WERI-Rb-1 (cell line): ENCODE results near the gene PMS1.
A peak's percentile ranks its signal among the peaks of the same experiment; 100 is the strongest.

Experiments used
- DNase-seq: peaks from one replicate; pipeline ENCODE4 v3.0.0-alpha.2; 2020
- H3K27ac ChIP-seq: fragments of 250-450 bp; sonication (Bioruptor Pico); 2 replicates; pipeline ENCODE4 v1.5.1; 2020; ENCODE audit warnings: mild to moderate bottlenecking, moderate library complexity
- H3K27me3 ChIP-seq: fragments of 250-450 bp; sonication (Bioruptor Pico); 2 replicates; pipeline ENCODE4 v1.5.1; 2021; ENCODE audit warnings: mild to moderate bottlenecking, low read depth, moderate library complexity; ENCODE audit not compliant: insufficient read depth, severe bottlenecking
- H3K36me3 ChIP-seq: fragments of 250-450 bp; sonication (Bioruptor Pico); 2 replicates; pipeline ENCODE4 v1.5.1; 2020; ENCODE audit warnings: mild to moderate bottlenecking, moderate library complexity
- H3K4me3 ChIP-seq: 2 replicates; pipeline ENCODE4 v1.5.1; 2011; ENCODE audit warnings: low read depth, mild to moderate bottlenecking, control low read depth, low read length
- H3K9me3 ChIP-seq: fragments of 250-450 bp; sonication (Bioruptor Pico); 2 replicates; pipeline ENCODE4 v1.5.1; 2021; ENCODE audit warnings: mild to moderate bottlenecking, moderate library complexity; ENCODE audit not compliant: severe bottlenecking
- TF ChIP-seq, protein P1 (sequence below): IDR thresholded peaks from 2 replicates; pipeline ENCODE4 v1.5.1; 2011; ENCODE audit warnings: low read depth, mild to moderate bottlenecking, control low read depth, inconsistent platforms, low read length

The PMS1 gene

DNA sequence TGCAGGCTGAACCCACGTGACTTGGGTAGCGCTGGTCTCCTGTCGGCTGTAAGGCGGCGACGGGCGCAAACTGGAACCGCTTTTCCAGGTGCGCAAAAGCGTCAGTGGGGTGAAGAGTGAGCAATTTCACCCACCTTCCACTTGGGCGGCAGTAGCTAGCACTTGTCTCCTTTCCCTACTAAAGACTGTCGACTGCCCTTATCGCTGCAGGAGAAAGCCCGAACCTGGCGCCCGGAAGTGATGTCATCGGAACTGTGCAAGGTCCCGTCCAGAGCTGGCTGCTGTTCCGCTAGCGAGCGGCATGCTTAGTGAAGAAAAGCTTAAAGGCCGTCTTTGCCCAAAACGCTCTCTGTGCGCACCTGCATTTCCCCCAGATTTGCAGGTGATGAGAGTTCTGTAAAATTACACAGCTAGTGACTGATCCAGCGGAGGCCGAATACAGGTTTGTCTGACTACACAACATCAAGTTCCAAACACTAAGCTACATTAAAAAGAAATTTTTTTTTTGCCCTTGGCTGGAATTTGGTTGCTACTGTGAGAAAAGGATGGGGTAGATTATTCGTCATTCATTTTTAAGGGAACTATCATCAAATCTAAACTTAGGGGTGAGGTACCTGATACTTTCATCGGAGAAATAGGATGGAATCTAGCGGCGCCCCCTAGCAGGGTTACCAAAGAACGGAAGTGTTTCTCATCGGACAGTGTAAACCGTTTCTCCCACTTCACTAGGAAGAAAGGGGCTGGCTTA, 21.5 kb upstream of the PMS1 start, which contains the start of gene OSGEPL1:
OSGEPL1 (minus strand) TSS at position 242 of the 748 bp plus-strand sequence. CDS start 1,152 bp downstream, outside the sequence.
- TF ChIP-seq, protein P1, sequence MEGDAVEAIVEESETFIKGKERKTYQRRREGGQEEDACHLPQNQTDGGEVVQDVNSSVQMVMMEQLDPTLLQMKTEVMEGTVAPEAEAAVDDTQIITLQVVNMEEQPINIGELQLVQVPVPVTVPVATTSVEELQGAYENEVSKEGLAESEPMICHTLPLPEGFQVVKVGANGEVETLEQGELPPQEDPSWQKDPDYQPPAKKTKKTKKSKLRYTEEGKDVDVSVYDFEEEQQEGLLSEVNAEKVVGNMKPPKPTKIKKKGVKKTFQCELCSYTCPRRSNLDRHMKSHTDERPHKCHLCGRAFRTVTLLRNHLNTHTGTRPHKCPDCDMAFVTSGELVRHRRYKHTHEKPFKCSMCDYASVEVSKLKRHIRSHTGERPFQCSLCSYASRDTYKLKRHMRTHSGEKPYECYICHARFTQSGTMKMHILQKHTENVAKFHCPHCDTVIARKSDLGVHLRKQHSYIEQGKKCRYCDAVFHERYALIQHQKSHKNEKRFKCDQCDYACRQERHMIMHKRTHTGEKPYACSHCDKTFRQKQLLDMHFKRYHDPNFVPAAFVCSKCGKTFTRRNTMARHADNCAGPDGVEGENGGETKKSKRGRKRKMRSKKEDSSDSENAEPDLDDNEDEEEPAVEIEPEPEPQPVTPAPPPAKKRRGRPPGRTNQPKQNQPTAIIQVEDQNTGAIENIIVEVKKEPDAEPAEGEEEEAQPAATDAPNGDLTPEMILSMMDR: peak; percentile 64
- H3K36me3 ChIP-seq: peaks cover 12% of the 10 kb centered on the region
- H3K4me3 ChIP-seq: peak within 1 kb of the TSS; percentile 89
- no peaks in the 10 kb centered on the region for H3K9me3 ChIP-seq
- no peaks in the 10 kb centered on the region for H3K27me3 ChIP-seq
- H3K27ac ChIP-seq: peak within 1 kb of the TSS; percentile 98
- DNase-seq: peak; percentile 96

DNA sequence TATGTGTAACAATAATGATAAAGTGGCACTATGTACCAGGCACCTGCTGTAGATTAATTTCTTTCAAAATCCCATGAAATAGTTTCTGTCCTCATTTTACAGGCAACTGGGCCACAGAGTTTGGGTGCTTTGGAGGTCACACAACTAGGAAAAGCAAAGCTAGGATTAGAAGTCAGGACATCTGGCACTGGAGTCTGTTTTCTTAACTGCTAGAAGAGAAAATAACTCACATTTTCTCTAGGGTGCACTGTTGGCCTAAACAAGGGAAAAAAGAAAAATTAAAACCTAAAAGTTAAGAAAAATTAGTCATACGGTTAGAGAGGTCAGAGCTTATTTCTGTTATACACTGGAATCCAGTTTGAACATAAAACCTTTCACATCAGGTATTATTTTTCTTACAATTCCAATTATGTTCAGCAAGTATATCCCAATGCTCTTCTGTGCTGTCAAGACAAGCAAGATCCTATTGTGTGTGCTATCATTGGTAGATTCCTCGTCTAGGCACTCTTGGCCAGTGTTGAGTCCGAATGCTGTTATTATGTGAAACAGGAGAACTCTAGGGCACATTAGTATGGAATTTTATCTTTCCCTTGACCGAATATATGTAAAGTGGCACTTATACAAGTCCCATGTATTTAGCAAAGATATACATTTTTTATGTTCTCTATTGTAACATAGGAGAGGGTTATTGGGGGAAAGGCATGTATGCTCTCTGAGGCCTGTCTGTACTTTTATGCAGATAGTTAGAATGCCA, 20.2 kb upstream of the PMS1 start:
- peak; percentile 77 for DNase-seq
- Histone ChIP-seq H3K9me3 (no peaks in the 10 kb centered on the region), H3K36me3 (peaks cover 16% of the 10 kb centered on the region), H3K27ac (peak overlapping the region; percentile 98), H3K27me3 (no peaks in the 10 kb centered on the region), H3K4me3 (peak overlapping the region; percentile 89)
- TF ChIP-seq, protein P1: no peak

DNA sequence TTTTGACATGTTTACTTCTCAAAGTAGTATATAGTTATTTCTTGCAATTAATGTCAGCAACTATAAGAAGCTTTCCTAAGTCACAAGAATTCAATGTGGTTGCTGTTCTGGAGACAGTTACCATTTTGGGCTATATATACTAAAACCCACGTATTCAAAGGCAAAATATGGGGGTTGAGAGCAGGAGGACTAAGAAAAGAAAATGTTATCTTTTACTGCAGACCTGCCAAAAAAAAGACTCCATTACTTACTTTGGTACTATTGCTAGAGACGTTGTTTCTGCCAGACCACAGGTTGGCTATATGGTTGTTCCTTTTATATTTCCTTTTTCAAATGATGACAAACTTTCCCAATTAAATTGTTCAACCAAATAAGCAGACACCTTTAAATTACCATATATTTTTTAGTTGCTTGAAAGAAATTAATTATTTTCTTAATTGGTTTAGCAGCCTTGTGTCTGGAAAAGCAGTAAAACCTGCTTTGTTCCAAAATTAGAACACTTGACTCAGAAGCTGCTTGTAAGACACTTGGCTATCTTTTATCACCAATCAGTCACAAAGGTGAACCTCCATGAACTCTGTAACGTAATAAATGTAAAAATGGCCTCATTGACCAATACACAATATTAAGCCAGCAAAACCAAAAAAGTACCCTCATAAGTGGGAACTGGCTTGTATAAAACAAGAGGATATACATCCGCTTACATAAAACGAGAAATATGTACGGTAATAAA, 13.5 kb upstream of the PMS1 start:
- H3K27me3 ChIP-seq: no peaks in the 10 kb centered on the region
- peaks cover 74% of the 10 kb centered on the region for H3K36me3 ChIP-seq
- no peaks in the 10 kb centered on the region for H3K9me3 ChIP-seq
- H3K4me3 ChIP-seq: no peak overlapping the region
- H3K27ac ChIP-seq: no peak overlapping the region
- TF ChIP-seq, protein P1: no peak
- no peak for DNase-seq

DNA sequence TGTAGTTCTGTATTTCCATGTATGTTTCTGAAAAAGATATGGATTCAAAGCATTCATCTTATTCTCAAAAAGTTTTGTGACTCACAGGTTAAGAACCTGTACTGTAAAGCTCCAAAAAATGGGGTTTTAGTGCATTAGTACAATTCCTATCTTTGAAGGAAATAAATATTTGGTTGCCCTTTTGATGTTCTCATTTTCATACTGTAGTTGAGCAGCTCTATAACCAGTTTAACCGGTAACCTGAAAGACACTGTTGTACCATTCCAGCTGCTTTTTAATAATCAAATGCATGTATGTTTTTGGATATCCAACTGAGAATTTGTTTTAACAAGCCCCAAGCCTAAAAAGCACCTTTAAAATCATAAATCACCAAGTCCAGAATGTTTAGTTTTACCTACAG, 12.0 kb upstream of the PMS1 start:
- H3K4me3 ChIP-seq: no peak overlapping the region
- H3K27me3 ChIP-seq: no peaks in the 10 kb centered on the region
- H3K9me3 ChIP-seq: no peaks in the 10 kb centered on the region
- TF ChIP-seq, protein P1: no peak
- no peak overlapping the region for H3K27ac ChIP-seq
- no peak for DNase-seq
- peaks cover 74% of the 10 kb centered on the region for H3K36me3 ChIP-seq

DNA sequence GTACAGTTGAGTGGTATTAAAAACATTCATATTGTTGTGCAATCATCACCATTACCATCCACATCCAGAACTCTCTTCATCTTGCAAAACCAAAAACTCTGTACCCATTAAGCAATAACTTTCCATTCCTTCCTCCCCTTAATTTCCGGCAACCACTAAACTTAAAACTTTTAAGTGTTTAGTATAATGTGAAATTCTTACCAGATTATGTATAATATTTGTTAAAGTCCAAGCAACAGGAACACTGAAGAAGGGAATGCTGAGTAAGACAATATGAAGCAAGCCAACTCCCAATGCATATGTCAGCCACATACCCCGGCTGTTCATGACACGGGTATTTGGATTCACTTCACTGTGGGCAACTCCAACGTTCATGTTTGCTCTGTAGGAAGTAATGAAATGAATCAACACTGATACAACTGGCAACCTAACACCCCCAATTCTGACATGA, 2.0 kb upstream of the PMS1 start:
- H3K27ac ChIP-seq: no peak overlapping the region
- H3K4me3 ChIP-seq: no peak overlapping the region
- no peaks in the 10 kb centered on the region for H3K27me3 ChIP-seq
- no peak for DNase-seq
- H3K9me3 ChIP-seq: no peaks in the 10 kb centered on the region
- H3K36me3 ChIP-seq: peaks cover 63% of the 10 kb centered on the region
- TF ChIP-seq, protein P1: no peak
